HG03025 (cell line): ENCODE measurements around the gene TANGO2.

Source experiments
- ATAC-seq: cut with Tn5 transposase; IDR thresholded peaks from one replicate; pipeline ENCODE4 v1.9.1; 2021; ENCODE audit warnings: mild to moderate bottlenecking, moderate library complexity; ENCODE audit not compliant: unreplicated experiment, low FRiP score

The TANGO2 gene

GRCh38 chr22:20039683-20040325, 18.9 kb downstream of the TANGO2 start:
- ATAC-seq: no peak

GRCh38 chr22:20040327-20041200, 19.7 kb downstream of the TANGO2 start:
- ATAC-seq: no peak

GRCh38 chr22:20043057-20043996, 22.4 kb downstream of the TANGO2 start:
- ATAC-seq: no peak

GRCh38 chr22:20043997-20044342, 23.1 kb downstream of the TANGO2 start:
- no peak for ATAC-seq

GRCh38 chr22:20044495-20045151, 23.7 kb downstream of the TANGO2 start:
- no peak for ATAC-seq

- no peak for ATAC-seq
These were observed 25.8 kb downstream of the TANGO2 start for GRCh38 chr22:20046730-20047129.

- no peak for ATAC-seq
These were observed 31.0 kb downstream of the TANGO2 start for GRCh38 chr22:20051927-20052308.

GRCh38 chr22:20052309-20053259, 31.7 kb downstream of the TANGO2 start:
- no peak for ATAC-seq

GRCh38 chr22:20053407-20054033, 32.6 kb downstream of the TANGO2 start:
- no peak for ATAC-seq

- ATAC-seq: no peak
These were observed 33.1 kb downstream of the TANGO2 start for GRCh38 chr22:20054034-20054427.

GRCh38 chr22:20054485-20054884, 33.6 kb downstream of the TANGO2 start:
- no peak for ATAC-seq

- no peak for ATAC-seq
These were observed 34.2 kb downstream of the TANGO2 start for GRCh38 chr22:20055144-20055543.

- no peak for ATAC-seq
These were observed 34.7 kb downstream of the TANGO2 start for GRCh38 chr22:20055654-20056053.

GRCh38 chr22:20056161-20056560, 35.3 kb downstream of the TANGO2 start:
- no peak for ATAC-seq

- no peak for ATAC-seq
These were observed 35.9 kb downstream of the TANGO2 start for GRCh38 chr22:20056696-20057386.

- ATAC-seq: no peak
These were observed 36.8 kb downstream of the TANGO2 start for GRCh38 chr22:20057596-20058268.

GRCh38 chr22:20058989-20059770, 38.3 kb downstream of the TANGO2 start:
- no peak for ATAC-seq
